IMR-90 (cell line): ENCODE measurements around the gene EFNA5. TPM values are rescaled to one million over a fixed set of nuclear protein-coding genes. Genes with fewer than 3 reads are reported as not detected.

Experiments
- ATAC-seq: fragments of 200-7000 bp; cut with Tn5 transposase; 2 replicates; pipeline ENCODE4 v1.9.1; 2020; ENCODE audit warnings: low read depth, mild to moderate bottlenecking, moderate library complexity
- BruUV-seq: library from RNA; stranded (reverse); fragments of 400-500 nt; replicated peaks from 2 replicates; lab custom pipeline; 2021; lab: Mats Ljungman, UMichigan
- CTCF ChIA-PET: fragments of 300-600 bp; formaldehyde crosslinking; extraction: SDS; loops from one replicate; lab custom pipeline; 2021; ENCODE audit warnings: antibody characterized with exemption; lab: Yijun Ruan, JAX
- POLR2A ChIA-PET: fragments of 300-600 bp; sonication (Branson Sonifier 250); formaldehyde crosslinking; loops from one replicate; lab custom pipeline; 2022; ENCODE audit warnings: antibody characterized with exemption; ENCODE audit not compliant: unreplicated experiment; lab: Charles Lee
- DNase-seq: peaks from one replicate; pipeline ENCODE4 v3.0.0; 2013
- H2AFZ ChIP-seq: replicated peaks from 2 replicates; pipeline ENCODE3; 2013; ENCODE audit warnings: low read length, mild to moderate bottlenecking; ENCODE audit not compliant: poor library complexity
- H2AK5ac ChIP-seq: 2 replicates; pipeline ENCODE4 v1.6.1; 2013; ENCODE audit warnings: low read depth, low read length, inconsistent platforms
- H2AK9ac ChIP-seq: replicated peaks from 2 replicates; pipeline ENCODE3; 2013; ENCODE audit warnings: mild to moderate bottlenecking, low read depth, low read length, moderate library complexity; ENCODE audit not compliant: poor library complexity
- H2BK120ac ChIP-seq: 2 replicates; pipeline ENCODE4 v1.6.1; 2013; ENCODE audit warnings: low read depth, low read length, inconsistent platforms
- H2BK15ac ChIP-seq: 3 replicates; pipeline ENCODE4 v1.6.1; 2013; ENCODE audit warnings: low read depth, low read length, inconsistent platforms
- H2BK20ac ChIP-seq: 2 replicates; pipeline ENCODE4 v1.6.1; 2013; ENCODE audit warnings: low read depth, mild to moderate bottlenecking, inconsistent platforms, low read length, moderate library complexity
- H2BK5ac ChIP-seq: 2 replicates; pipeline ENCODE4 v1.6.1; 2013; ENCODE audit warnings: mild to moderate bottlenecking, low read depth, low read length, inconsistent platforms; ENCODE audit not compliant: poor library complexity, severe bottlenecking
- H3K14ac ChIP-seq: replicated peaks from 2 replicates; pipeline ENCODE4 v1.6.1; 2013; ENCODE audit warnings: low read depth, low read length, inconsistent platforms
- H3K18ac ChIP-seq: 2 replicates; pipeline ENCODE4 v1.6.1; 2013; ENCODE audit warnings: low read depth, low read length, control low read depth
- H3K23ac ChIP-seq: 2 replicates; pipeline ENCODE4 v1.6.1; 2013; ENCODE audit warnings: low read depth, low read length, inconsistent platforms
- H3K27ac ChIP-seq: 2 replicates; pipeline ENCODE4 v1.5.1; 2013; ENCODE audit warnings: mild to moderate bottlenecking, control low read depth, low read length; ENCODE audit not compliant: insufficient read depth
- H3K27me3 ChIP-seq: 2 replicates; pipeline ENCODE4 v1.6.1; 2013; ENCODE audit warnings: low read length; ENCODE audit not compliant: control insufficient read depth, insufficient read depth
- H3K36me3 ChIP-seq: 2 replicates; pipeline ENCODE4 v1.6.1; 2013; ENCODE audit warnings: low read length, mixed read lengths; ENCODE audit not compliant: control insufficient read depth, insufficient read depth
- H3K4ac ChIP-seq: 2 replicates; pipeline ENCODE4 v1.6.1; 2013; ENCODE audit warnings: low read depth, low read length, inconsistent platforms
- H3K4me1 ChIP-seq: 2 replicates; pipeline ENCODE4 v1.6.1; 2013; ENCODE audit warnings: low read length, mixed read lengths; ENCODE audit not compliant: control insufficient read depth, insufficient read depth
- H3K4me2 ChIP-seq: 2 replicates; pipeline ENCODE4 v1.6.1; 2013; ENCODE audit warnings: low read depth, mild to moderate bottlenecking, control low read depth, low read length, moderate library complexity
- H3K4me3 ChIP-seq: 2 replicates; pipeline ENCODE4 v1.5.1; 2013; ENCODE audit warnings: low read depth, mild to moderate bottlenecking, control low read depth, low read length, moderate library complexity; ENCODE audit not compliant: insufficient read depth
- H3K56ac ChIP-seq: 2 replicates; pipeline ENCODE4 v1.6.1; 2013; ENCODE audit warnings: low read length, inconsistent platforms; ENCODE audit not compliant: insufficient read depth; ENCODE audit errors: extremely low read depth
- H3K79me1 ChIP-seq, 2 experiments: 2 replicates each; pipeline ENCODE4 v1.6.1; 2013; ENCODE audit warnings: low read length in 2 of 2, inconsistent platforms in 1 of 2, low read depth in 1 of 2
- H3K9ac ChIP-seq: 2 replicates; pipeline ENCODE4 v1.6.1; 2013; ENCODE audit warnings: low read depth, low read length, control low read depth
- H3K9me1 ChIP-seq: 2 replicates; pipeline ENCODE4 v1.6.1; 2013; ENCODE audit warnings: low read length, inconsistent platforms; ENCODE audit not compliant: insufficient read depth
- H3K9me3 ChIP-seq: 2 replicates; pipeline ENCODE4 v1.6.1; 2013; ENCODE audit warnings: low read length; ENCODE audit not compliant: control insufficient read depth, insufficient read depth
- H4K20me1 ChIP-seq: 2 replicates; pipeline ENCODE4 v1.6.1; 2013; ENCODE audit warnings: low read length, inconsistent platforms; ENCODE audit not compliant: insufficient read depth
- H4K5ac ChIP-seq: 2 replicates; pipeline ENCODE4 v1.6.1; 2013; ENCODE audit warnings: mild to moderate bottlenecking, low read depth, low read length, control low read depth
- H4K8ac ChIP-seq, 2 experiments: 2 replicates each; pipeline ENCODE4 v1.6.1; 2013; ENCODE audit warnings: low read depth in 2 of 2, low read length in 2 of 2, control low read depth in 1 of 2, inconsistent platforms in 1 of 2
- H4K91ac ChIP-seq: 2 replicates; pipeline ENCODE4 v1.6.1; 2013; ENCODE audit warnings: low read depth, low read length, inconsistent platforms; ENCODE audit not compliant: insufficient read depth
- BHLHE40 ChIP-seq: fragments of 150-350 bp; IDR thresholded peaks from 2 replicates; pipeline ENCODE4 v1.6.1; 2016; ENCODE audit warnings: mild to moderate bottlenecking, low read depth, low read length
- CEBPB ChIP-seq: IDR thresholded peaks from 2 replicates; pipeline ENCODE4 v1.6.1; 2012; ENCODE audit warnings: low read depth, low read length, improper control_type of control experiment
- CHD1 ChIP-seq: IDR thresholded peaks from 2 replicates; pipeline ENCODE4 v1.6.1; 2012; ENCODE audit warnings: low read depth, low read length, improper control_type of control experiment
- FOS ChIP-seq: fragments of 150-350 bp; IDR thresholded peaks from 2 replicates; pipeline ENCODE4 v1.6.1; 2016; ENCODE audit warnings: low read depth, low read length
- MAFK ChIP-seq: IDR thresholded peaks from 2 replicates; pipeline ENCODE4 v1.6.1; 2012; ENCODE audit warnings: low read depth, low read length, improper control_type of control experiment
- MAZ ChIP-seq: IDR thresholded peaks from 2 replicates; pipeline ENCODE4 v1.6.1; 2012; ENCODE audit warnings: low read depth, mild to moderate bottlenecking, low read length, improper control_type of control experiment, moderate library complexity, borderline replicate concordance
- MXI1 ChIP-seq: IDR thresholded peaks from 2 replicates; pipeline ENCODE4 v1.6.1; 2012; ENCODE audit warnings: low read depth, mild to moderate bottlenecking, low read length, moderate library complexity, borderline replicate concordance
- NFE2L2 ChIP-seq: fragments of 150-350 bp; IDR thresholded peaks from 2 replicates; pipeline ENCODE4 v1.6.1; 2016; ENCODE audit warnings: low read depth, mild to moderate bottlenecking, low read length
- POLR2A ChIP-seq: IDR thresholded peaks from 2 replicates; pipeline ENCODE4 v1.6.1; 2012; ENCODE audit warnings: mild to moderate bottlenecking, low read depth, low read length
- RAD21 ChIP-seq: IDR thresholded peaks from 2 replicates; pipeline ENCODE4 v1.6.1; 2012; ENCODE audit warnings: low read length, improper control_type of control experiment
- RCOR1 ChIP-seq: IDR thresholded peaks from 2 replicates; pipeline ENCODE4 v1.6.1; 2012; ENCODE audit warnings: mild to moderate bottlenecking, low read length, improper control_type of control experiment; ENCODE audit not compliant: insufficient replicate concordance
- RFX5 ChIP-seq: IDR thresholded peaks from 2 replicates; pipeline ENCODE4 v1.8.0; 2012; ENCODE audit warnings: low read depth, mild to moderate bottlenecking, low read length, moderate library complexity
- SMC3 ChIP-seq: fragments of 150-350 bp; IDR thresholded peaks from 2 replicates; pipeline ENCODE4 v1.6.1; 2016; ENCODE audit warnings: low read depth, mild to moderate bottlenecking, antibody characterized with exemption, low read length, moderate library complexity
- WGBS, 2 experiments: methylation state at CpG; one replicate each; pipeline versions ENCODE4 v1.1.5 to v1.1.7; 2013; ENCODE audit warnings: missing lambda C conversion rate in 2 of 2; ENCODE audit not compliant: insufficient read length in 1 of 2; ENCODE audit errors: extremely low coverage in 2 of 2; 5-methylcytosine and 5-hydroxymethylcytosine counted together
- dilution Hi-C: fragments of 300-500 bp; cut with HindIII; formaldehyde crosslinking; loops from one replicate; pipeline ENCODE4 v1.14.3; 2018; ENCODE audit warnings: low sequenced_read_pairs; ENCODE audit not compliant: unreplicated experiment
- in situ Hi-C: fragments of 300-500 bp; cut with MboI; formaldehyde crosslinking; loops from 3 replicates; pipeline ENCODE4 v1.14.3; 2019; ENCODE audit warnings: low sequenced_read_pairs, inconsistent platforms, mixed read lengths
- intact Hi-C: fragments of 100-400 bp; cut with micrococcal nuclease; formaldehyde crosslinking; loops from 2 replicates; pipeline ENCODE4 v1.10.0; 2022
- polyA plus RNA-seq, 3 experiments: library from polyadenylated mRNA; depleted of rRNA; stranded (reverse); fragments of >200 nt; gene quantifications; 2 replicates each; pipeline ENCODE4 v1.2.3, GENCODE V29; 2012; ENCODE audit warnings: low replicate concordance in 1 of 3
- total RNA-seq: library from RNA; depleted of rRNA; stranded (reverse); fragments of >200 nt; gene quantifications from 2 replicates; pipeline ENCODE4 v1.2.3, GENCODE V29; 2012
- TF ChIP-seq, protein P1 (sequence below): fragments of 150-350 bp; IDR thresholded peaks from 2 replicates; pipeline ENCODE4 v1.6.1; 2017; ENCODE audit warnings: mild to moderate bottlenecking, antibody characterized with exemption, low read length, low read depth
- TF ChIP-seq, protein P2 (sequence below): fragments of 150-350 bp; IDR thresholded peaks from 2 replicates; pipeline ENCODE4 v1.6.1; 2016; ENCODE audit warnings: low read depth, mild to moderate bottlenecking, low read length, moderate library complexity, borderline replicate concordance
- TF ChIP-seq, protein P3 (sequence below): conservative IDR thresholded peaks from 2 replicates; pipeline ENCODE4 v1.5.1; 2012; ENCODE audit warnings: mild to moderate bottlenecking, low read depth, low read length, improper control_type of control experiment

Gene EFNA5
- total and polyA plus RNA-seq, 2 of the 4 experiments (the other 2 are of a cell fraction), result 1.5 to 1.6 TPM

GRCh38 chr5:107518616-107519015 lies 152.1 kb downstream of the EFNA5 start:
- Histone ChIP-seq H3K56ac (no peak overlapping the region), H4K91ac (no peak overlapping the region), H2BK20ac (no peak overlapping the region), H3K4ac (no peak overlapping the region), H3K27ac (no peak overlapping the region), H3K14ac (no peak overlapping the region), H3K4me3 (no peak overlapping the region), H4K20me1 (no peaks in the 10 kb centered on the region), H3K79me1 (no peaks in the 10 kb centered on the region), H3K18ac (no peak overlapping the region), H3K9me1 (no peaks in the 10 kb centered on the region), H2BK5ac (no peak overlapping the region), H3K9ac (no peak overlapping the region), H4K5ac (no peak overlapping the region), H3K4me2 (no peak overlapping the region), H2AFZ (no peak overlapping the region), H4K8ac (no peak overlapping the region), H3K27me3 (no peaks in the 10 kb centered on the region), H3K9me3 (no peaks in the 10 kb centered on the region), H2BK120ac (no peak overlapping the region), H2AK5ac (no peak overlapping the region), H3K36me3 (no peaks in the 10 kb centered on the region), H2AK9ac (no peak overlapping the region), H3K4me1 (peaks cover 3% of the 10 kb centered on the region), H3K23ac (no peak overlapping the region), H2BK15ac (no peak overlapping the region)
- no peak for ATAC-seq
- TF ChIP-seq CEBPB (no peak), FOS (no peak), RAD21 (no peak), SMC3 (no peak), RCOR1 (no peak), CHD1 (no peak), RFX5 (no peak), NFE2L2 (no peak), BHLHE40 (no peak), MAZ (no peak), MXI1 (no peak), POLR2A (no peak), MAFK (no peak)
- TF ChIP-seq, protein P1, sequence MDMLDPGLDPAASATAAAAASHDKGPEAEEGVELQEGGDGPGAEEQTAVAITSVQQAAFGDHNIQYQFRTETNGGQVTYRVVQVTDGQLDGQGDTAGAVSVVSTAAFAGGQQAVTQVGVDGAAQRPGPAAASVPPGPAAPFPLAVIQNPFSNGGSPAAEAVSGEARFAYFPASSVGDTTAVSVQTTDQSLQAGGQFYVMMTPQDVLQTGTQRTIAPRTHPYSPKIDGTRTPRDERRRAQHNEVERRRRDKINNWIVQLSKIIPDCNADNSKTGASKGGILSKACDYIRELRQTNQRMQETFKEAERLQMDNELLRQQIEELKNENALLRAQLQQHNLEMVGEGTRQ, result no peak
- TF ChIP-seq, protein P2, sequence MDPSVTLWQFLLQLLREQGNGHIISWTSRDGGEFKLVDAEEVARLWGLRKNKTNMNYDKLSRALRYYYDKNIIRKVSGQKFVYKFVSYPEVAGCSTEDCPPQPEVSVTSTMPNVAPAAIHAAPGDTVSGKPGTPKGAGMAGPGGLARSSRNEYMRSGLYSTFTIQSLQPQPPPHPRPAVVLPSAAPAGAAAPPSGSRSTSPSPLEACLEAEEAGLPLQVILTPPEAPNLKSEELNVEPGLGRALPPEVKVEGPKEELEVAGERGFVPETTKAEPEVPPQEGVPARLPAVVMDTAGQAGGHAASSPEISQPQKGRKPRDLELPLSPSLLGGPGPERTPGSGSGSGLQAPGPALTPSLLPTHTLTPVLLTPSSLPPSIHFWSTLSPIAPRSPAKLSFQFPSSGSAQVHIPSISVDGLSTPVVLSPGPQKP, result no peak
- TF ChIP-seq, protein P3, sequence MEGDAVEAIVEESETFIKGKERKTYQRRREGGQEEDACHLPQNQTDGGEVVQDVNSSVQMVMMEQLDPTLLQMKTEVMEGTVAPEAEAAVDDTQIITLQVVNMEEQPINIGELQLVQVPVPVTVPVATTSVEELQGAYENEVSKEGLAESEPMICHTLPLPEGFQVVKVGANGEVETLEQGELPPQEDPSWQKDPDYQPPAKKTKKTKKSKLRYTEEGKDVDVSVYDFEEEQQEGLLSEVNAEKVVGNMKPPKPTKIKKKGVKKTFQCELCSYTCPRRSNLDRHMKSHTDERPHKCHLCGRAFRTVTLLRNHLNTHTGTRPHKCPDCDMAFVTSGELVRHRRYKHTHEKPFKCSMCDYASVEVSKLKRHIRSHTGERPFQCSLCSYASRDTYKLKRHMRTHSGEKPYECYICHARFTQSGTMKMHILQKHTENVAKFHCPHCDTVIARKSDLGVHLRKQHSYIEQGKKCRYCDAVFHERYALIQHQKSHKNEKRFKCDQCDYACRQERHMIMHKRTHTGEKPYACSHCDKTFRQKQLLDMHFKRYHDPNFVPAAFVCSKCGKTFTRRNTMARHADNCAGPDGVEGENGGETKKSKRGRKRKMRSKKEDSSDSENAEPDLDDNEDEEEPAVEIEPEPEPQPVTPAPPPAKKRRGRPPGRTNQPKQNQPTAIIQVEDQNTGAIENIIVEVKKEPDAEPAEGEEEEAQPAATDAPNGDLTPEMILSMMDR, result no peak
- dilution Hi-C loops (no loop called here), in situ Hi-C loops (no loop called here), intact Hi-C loops (no loop called here)
- CTCF ChIA-PET, result interaction anchor here (0.5 to 1.0 kb wide), 2 partner anchors 11 to 767 kb away, joined by 4 to 11 read pairs; no protein-coding TSS in a partner anchor
- DNase-seq, result no peak
- BruUV-seq, result no TSS peak
- POLR2A ChIA-PET, result no interaction called here
- WGBS, 2 experiments, result 83% methylated on average over 1 of the region's 2 CpGs; no CpG with 5 or more reads in 1 of the 2 experiments
